ENCODE results near the gene TTC1. TPM values are rescaled to one million over a fixed set of nuclear protein-coding genes. Genes with fewer than 3 reads are reported as not detected.

TTC1 gene
- total RNA-seq, 1 donor from 2014 or later: 64.8 TPM

GRCh38 chr5:160092960-160093707 lies 84.2 kb downstream of the TTC1 start:
- H3K4me3 Mint-ChIP-seq: peak overlapping the region; percentile 53

GRCh38 chr5:160096178-160096577 lies 87.2 kb downstream of the TTC1 start:
- Mint-ChIP-seq H3K4me1 (peaks cover 19% of the 10 kb centered on the region), H3K27ac (no peak overlapping the region), H3K9me3 (no peaks in the 10 kb centered on the region), H3K36me3 (ENCODE audit: low read depth) (peaks cover 56% of the 10 kb centered on the region), H3K27me3 (no peaks in the 10 kb centered on the region), H3K4me3 (no peak overlapping the region)
- DNase-seq: no peak
- intact Hi-C loops (cut with micrococcal nuclease): no loop called here

More at GRCh38 chr5:160092960-160093707, 84.2 kb downstream of the TTC1 start:
- Mint-ChIP-seq H3K27ac (peak overlapping the region; percentile 79), H3K4me1 (peaks cover 24% of the 10 kb centered on the region), H3K9me3 (no peaks in the 10 kb centered on the region), H3K36me3 (ENCODE audit: low read depth) (peaks cover 45% of the 10 kb centered on the region), H3K27me3 (no peaks in the 10 kb centered on the region)
- no peak for DNase-seq
- intact Hi-C loops (cut with micrococcal nuclease): no loop called here

- peaks cover 44% of the 10 kb centered on the region for H3K36me3 Mint-ChIP-seq (ENCODE audit: low read depth)
- no peak for DNase-seq
- H3K27ac Mint-ChIP-seq: no peak overlapping the region
- peaks cover 14% of the 10 kb centered on the region for H3K4me1 Mint-ChIP-seq
- no peak overlapping the region for H3K4me3 Mint-ChIP-seq
- no peaks in the 10 kb centered on the region for H3K27me3 Mint-ChIP-seq
- no peaks in the 10 kb centered on the region for H3K9me3 Mint-ChIP-seq
- intact Hi-C loops (cut with micrococcal nuclease): no loop called here
Measured at GRCh38 chr5:160097991-160098390, 89.1 kb downstream of the TTC1 start.

- Mint-ChIP-seq H3K4me1 (peaks cover 8% of the 10 kb centered on the region), H3K36me3 (ENCODE audit: low read depth) (peaks cover 31% of the 10 kb centered on the region), H3K4me3 (no peak overlapping the region), H3K9me3 (no peaks in the 10 kb centered on the region), H3K27ac (no peak overlapping the region), H3K27me3 (no peaks in the 10 kb centered on the region)
- DNase-seq: no peak
- intact Hi-C loops (cut with micrococcal nuclease): no loop called here
Measured at GRCh38 chr5:160105686-160106360, 96.9 kb downstream of the TTC1 start.

- DNase-seq: no peak
- H3K27me3 Mint-ChIP-seq: no peaks in the 10 kb centered on the region
- no peak overlapping the region for H3K27ac Mint-ChIP-seq
- H3K4me1 Mint-ChIP-seq: peaks cover 8% of the 10 kb centered on the region
- H3K9me3 Mint-ChIP-seq: no peaks in the 10 kb centered on the region
- H3K4me3 Mint-ChIP-seq: no peak overlapping the region
- H3K36me3 Mint-ChIP-seq (ENCODE audit: low read depth): peaks cover 37% of the 10 kb centered on the region
- intact Hi-C loops (cut with micrococcal nuclease): no loop called here
Measured at GRCh38 chr5:160108124-160108523, 99.2 kb downstream of the TTC1 start.

Other genes with a start within 250 kb of the TTC1 start
- not detected in 2 replicates for gene ADRA1B, start 92.7 kb upstream of the TTC1 start, total RNA-seq
- gene PWWP2A, start 110.3 kb downstream of the TTC1 start, total RNA-seq: 26.1 and 26.7 TPM in 2 replicates
- gene FABP6, start 220.4 kb downstream of the TTC1 start, total RNA-seq: not detected in 2 replicates

All from activated CD4-positive, alpha-beta T cell treated with anti-CD3 and anti-CD28 coated beads, Interleukin-2, amount 10 ng/mL, durations not matched to agents 24 days and 14 days (primary cell).